ENCODE results near the gene PAPPA2. TPM values are rescaled to one million over a fixed set of nuclear protein-coding genes. Genes with fewer than 3 reads are reported as not detected.

PAPPA2 gene
- total and polyA plus RNA-seq, 2 donors (not counting 1 experiment from before 2014, with no cell fraction given), result not detected

DNA sequence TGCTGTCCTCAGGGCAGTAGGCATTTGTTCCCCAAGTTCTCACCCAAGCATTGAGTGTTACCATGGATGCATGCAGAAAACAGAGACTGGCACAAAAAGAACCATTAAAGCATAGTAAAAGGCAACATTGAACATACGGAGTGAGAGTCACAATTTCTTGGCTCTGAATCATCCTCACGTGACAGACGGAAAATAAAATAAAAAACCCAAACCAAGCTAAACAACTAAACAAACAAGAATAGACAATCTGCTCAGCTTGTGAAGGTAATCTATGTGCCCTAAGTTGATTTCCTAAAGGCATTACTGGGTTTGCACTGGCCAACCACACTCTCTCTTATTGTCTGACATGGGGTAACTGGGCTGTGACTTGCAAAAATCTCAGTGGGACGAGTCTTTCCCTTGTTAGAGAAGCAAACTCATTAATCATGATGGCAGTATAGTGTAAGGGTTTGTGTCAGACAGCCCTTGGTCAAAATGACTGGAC, 395.5 kb downstream of the PAPPA2 start:
- Mint-ChIP-seq H3K9me3 (ENCODE audit: insufficient read depth) (no peaks in the 10 kb centered on the region), H3K4me1 (no peaks in the 10 kb centered on the region), H3K27ac (no peak overlapping the region), H3K27me3 (peaks cover 11% of the 10 kb centered on the region), H3K4me3 (no peak overlapping the region)
- H3K36me3 ChIP-seq (replicated peaks in 1 of 2; ENCODE audit: control extremely low read depth in 1 of 2, control insufficient read depth in 1 of 2, extremely low read depth in 1 of 2, insufficient read depth in 2 of 2, low read length in 1 of 2), result no peaks in the 10 kb centered on the region
- H3K27ac ChIP-seq (ENCODE audit: low read length in 2 of 2), result no peak overlapping the region
- no peaks in the 10 kb centered on the region for H3K79me2 ChIP-seq (ENCODE audit: control insufficient read depth, insufficient read depth, low read length)
- ATAC-seq (ENCODE audit: low read depth) (no peak), DNase-seq (no peak)
- WGBS (ENCODE audit: insufficient coverage), result 80% methylated on average over 1 of the region's 4 CpGs
- H4K20me1 ChIP-seq (ENCODE audit: control insufficient read depth, insufficient read depth, low read length, poor library complexity, severe bottlenecking), result no peaks in the 10 kb centered on the region
- ChIA-PET POLR2A (no interaction called here), CTCF (no interaction called here)
- no peak for TF ChIP-seq EZH2 (IDR thresholded peaks at IDR 0.05; ENCODE audit: borderline replicate concordance, insufficient read depth, low read depth, low read length, poor library complexity, severe bottlenecking)
- TF ChIP-seq, protein P1, sequence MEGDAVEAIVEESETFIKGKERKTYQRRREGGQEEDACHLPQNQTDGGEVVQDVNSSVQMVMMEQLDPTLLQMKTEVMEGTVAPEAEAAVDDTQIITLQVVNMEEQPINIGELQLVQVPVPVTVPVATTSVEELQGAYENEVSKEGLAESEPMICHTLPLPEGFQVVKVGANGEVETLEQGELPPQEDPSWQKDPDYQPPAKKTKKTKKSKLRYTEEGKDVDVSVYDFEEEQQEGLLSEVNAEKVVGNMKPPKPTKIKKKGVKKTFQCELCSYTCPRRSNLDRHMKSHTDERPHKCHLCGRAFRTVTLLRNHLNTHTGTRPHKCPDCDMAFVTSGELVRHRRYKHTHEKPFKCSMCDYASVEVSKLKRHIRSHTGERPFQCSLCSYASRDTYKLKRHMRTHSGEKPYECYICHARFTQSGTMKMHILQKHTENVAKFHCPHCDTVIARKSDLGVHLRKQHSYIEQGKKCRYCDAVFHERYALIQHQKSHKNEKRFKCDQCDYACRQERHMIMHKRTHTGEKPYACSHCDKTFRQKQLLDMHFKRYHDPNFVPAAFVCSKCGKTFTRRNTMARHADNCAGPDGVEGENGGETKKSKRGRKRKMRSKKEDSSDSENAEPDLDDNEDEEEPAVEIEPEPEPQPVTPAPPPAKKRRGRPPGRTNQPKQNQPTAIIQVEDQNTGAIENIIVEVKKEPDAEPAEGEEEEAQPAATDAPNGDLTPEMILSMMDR (IDR thresholded peaks at IDR 0.05), result no peak
- H3K4me1 ChIP-seq (ENCODE audit: control insufficient read depth in 2 of 2, insufficient read depth in 2 of 2, low read length in 2 of 2), result no peaks in the 10 kb centered on the region
- no peak overlapping the region for H3K9ac ChIP-seq (ENCODE audit: low read length)
- intact Hi-C loops (cut with micrococcal nuclease), result no loop called here
- H3K9me3 ChIP-seq (ENCODE audit: control extremely low read depth in 1 of 3, control insufficient read depth in 2 of 3, insufficient read depth in 1 of 3, low read length in 2 of 3), result peaks cover 0 to 3% (median 0%) of the 10 kb centered on the region in 3 donors
- no peak overlapping the region for H3K4me3 ChIP-seq (ENCODE audit: control extremely low read depth in 1 of 5, extremely low read depth in 1 of 5, insufficient read depth in 1 of 5, low read depth in 2 of 5, low read length in 4 of 5)
- no peak overlapping the region for H3K4me2 ChIP-seq (replicated peaks; ENCODE audit: low read depth, low read length, poor library complexity, severe bottlenecking)
- H2AFZ ChIP-seq (ENCODE audit: insufficient read depth, low read depth, low read length, poor library complexity, severe bottlenecking), result no peak overlapping the region
- H3K27me3 ChIP-seq (replicated peaks in 1 of 4; ENCODE audit: control extremely low read depth in 1 of 4, control insufficient read depth in 3 of 4, insufficient read depth in 4 of 4, low read length in 3 of 4), result no peaks in the 10 kb centered on the region

DNA sequence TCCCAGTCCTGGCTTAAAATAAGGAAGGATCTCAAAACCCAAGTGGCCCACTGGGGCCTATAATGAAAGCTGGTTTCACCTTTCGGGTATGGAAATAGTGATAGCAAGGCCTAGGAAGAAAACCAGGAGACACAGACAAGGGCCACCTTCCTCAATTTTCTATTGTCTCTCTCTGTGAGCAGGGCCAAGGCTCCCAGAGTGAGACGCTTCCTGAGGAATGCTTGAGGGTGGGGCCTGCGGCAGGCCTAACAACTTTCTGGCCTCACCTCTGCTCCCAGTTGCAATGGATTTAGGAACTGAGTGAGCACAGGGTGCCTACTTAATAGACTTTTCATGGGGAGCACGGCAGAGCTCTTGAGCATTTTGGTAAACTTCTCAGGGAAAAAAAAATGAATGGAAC, 400.6 kb downstream of the PAPPA2 start:
- Mint-ChIP-seq H3K9me3 (ENCODE audit: insufficient read depth) (no peaks in the 10 kb centered on the region), H3K27me3 (peaks cover 9% of the 10 kb centered on the region), H3K4me3 (no peak overlapping the region), H3K27ac (no peak overlapping the region), H3K4me1 (no peaks in the 10 kb centered on the region)
- CTCF ChIA-PET, result no interaction called here
- H3K27ac ChIP-seq (ENCODE audit: low read length in 2 of 2), result no peak overlapping the region
- H3K4me1 ChIP-seq (ENCODE audit: control insufficient read depth in 2 of 2, insufficient read depth in 2 of 2, low read length in 2 of 2), result no peaks in the 10 kb centered on the region
- no peak overlapping the region for H2AFZ ChIP-seq (ENCODE audit: insufficient read depth, low read depth, low read length, poor library complexity, severe bottlenecking)
- H3K4me3 ChIP-seq (ENCODE audit: control extremely low read depth in 1 of 5, extremely low read depth in 1 of 5, insufficient read depth in 1 of 5, low read depth in 2 of 5, low read length in 4 of 5), result no peak overlapping the region
- 69% methylated on average over 2 of the region's 4 CpGs for WGBS (ENCODE audit: insufficient coverage)
- POLR2A ChIA-PET, result no interaction called here
- peaks cover 0 to 3% (median 0%) of the 10 kb centered on the region in 3 donors for H3K9me3 ChIP-seq (ENCODE audit: control extremely low read depth in 1 of 3, control insufficient read depth in 2 of 3, insufficient read depth in 1 of 3, low read length in 2 of 3)
- H4K20me1 ChIP-seq (ENCODE audit: control insufficient read depth, insufficient read depth, low read length, poor library complexity, severe bottlenecking), result no peaks in the 10 kb centered on the region
- H3K9ac ChIP-seq (ENCODE audit: low read length), result no peak overlapping the region
- ATAC-seq (ENCODE audit: low read depth) (no peak), DNase-seq (no peak)
- intact Hi-C loops (cut with micrococcal nuclease), result no loop called here
- no peak overlapping the region for H3K4me2 ChIP-seq (replicated peaks; ENCODE audit: low read depth, low read length, poor library complexity, severe bottlenecking)
- H3K27me3 ChIP-seq (replicated peaks in 1 of 4; ENCODE audit: control extremely low read depth in 1 of 4, control insufficient read depth in 3 of 4, insufficient read depth in 4 of 4, low read length in 3 of 4), result no peaks in the 10 kb centered on the region
- H3K79me2 ChIP-seq (ENCODE audit: control insufficient read depth, insufficient read depth, low read length), result no peaks in the 10 kb centered on the region
- TF ChIP-seq, protein P1 (IDR thresholded peaks at IDR 0.05), result no peak
- TF ChIP-seq EZH2 (IDR thresholded peaks at IDR 0.05; ENCODE audit: borderline replicate concordance, insufficient read depth, low read depth, low read length, poor library complexity, severe bottlenecking), result no peak
- H3K36me3 ChIP-seq (replicated peaks in 1 of 2; ENCODE audit: control extremely low read depth in 1 of 2, control insufficient read depth in 1 of 2, extremely low read depth in 1 of 2, insufficient read depth in 2 of 2, low read length in 1 of 2), result no peaks in the 10 kb centered on the region

All from B cell (primary cell).